SK-N-SH treated with all-trans-retinoic acid at 6 μM for 48 hours (cell line): ENCODE measurements around the gene CTNNA3.

Experiments
- ATAC-seq: fragments of 200-7000 bp; cut with Tn5 transposase; 3 replicates; pipeline ENCODE4 v1.9.1; 2020; ENCODE audit warnings: mild to moderate bottlenecking, moderate library complexity
- ARNTL ChIP-seq: fragments of 450-650 bp; formaldehyde crosslinking; IDR thresholded peaks from 2 replicates; pipeline ENCODE4 v1.5.0; 2020; ENCODE audit warnings: low read depth, mild to moderate bottlenecking, moderate library complexity, borderline replicate concordance
- BACH2 ChIP-seq: fragments of 250-450 bp; sonication (Bioruptor Pico); IDR thresholded peaks from 2 replicates; pipeline ENCODE4 v1.9.0; 2021; ENCODE audit warnings: mild to moderate bottlenecking, borderline replicate concordance
- ESRRG ChIP-seq: fragments of 250-450 bp; sonication (Bioruptor Pico); IDR thresholded peaks from 2 replicates; pipeline ENCODE4 v1.6.1; 2021; ENCODE audit warnings: mild to moderate bottlenecking
- GLIS3 ChIP-seq: fragments of 250-450 bp; sonication (Bioruptor Pico); IDR thresholded peaks from 2 replicates; pipeline ENCODE4 v1.5.0; 2020; ENCODE audit warnings: mild to moderate bottlenecking, moderate library complexity
- ISL1 ChIP-seq: fragments of 250-450 bp; sonication (Bioruptor Pico); IDR thresholded peaks from 2 replicates; pipeline ENCODE4 v2.1.2; 2022; ENCODE audit warnings: mild to moderate bottlenecking, moderate library complexity
- OSR1 ChIP-seq: fragments of 250-450 bp; sonication (Bioruptor Pico); IDR thresholded peaks from 2 replicates; pipeline ENCODE4 v1.8.0; 2022; ENCODE audit warnings: moderate library complexity, mild to moderate bottlenecking, inconsistent platforms
- PPARA ChIP-seq: fragments of 250-450 bp; sonication (Bioruptor Pico); IDR thresholded peaks from 2 replicates; pipeline ENCODE4 v1.5.0; 2020; ENCODE audit warnings: mild to moderate bottlenecking, borderline replicate concordance
- RARB ChIP-seq: fragments of 250-450 bp; sonication (Bioruptor Pico); IDR thresholded peaks from 2 replicates; pipeline ENCODE4 v1.8.0; 2021; ENCODE audit warnings: mild to moderate bottlenecking, moderate library complexity
- SNAI2 ChIP-seq: fragments of 250-450 bp; sonication (Bioruptor Pico); IDR thresholded peaks from 2 replicates; pipeline ENCODE4 v1.5.0; 2020; ENCODE audit warnings: mild to moderate bottlenecking, moderate library complexity
- TCF4 ChIP-seq: fragments of 250-450 bp; sonication (Bioruptor Pico); IDR thresholded peaks from 2 replicates; pipeline ENCODE4 v1.8.0; 2021; ENCODE audit warnings: mild to moderate bottlenecking, moderate library complexity, borderline replicate concordance
- ZC3H10 ChIP-seq: fragments of 250-450 bp; sonication (Bioruptor Pico); IDR thresholded peaks from 2 replicates; pipeline ENCODE4 v1.5.1; 2021; ENCODE audit warnings: mild to moderate bottlenecking, moderate library complexity
- ZFP3 ChIP-seq: fragments of 250-450 bp; sonication (Bioruptor Pico); IDR thresholded peaks from 2 replicates; pipeline ENCODE4 v1.5.0; 2020; ENCODE audit warnings: mild to moderate bottlenecking, moderate library complexity
- ZFP30 ChIP-seq: fragments of 450-650 bp; formaldehyde crosslinking; IDR thresholded peaks from 2 replicates; pipeline ENCODE4 v1.5.0; 2022; ENCODE audit warnings: mild to moderate bottlenecking, moderate library complexity
- ZNF565 ChIP-seq: fragments of 450-650 bp; formaldehyde crosslinking; conservative IDR thresholded peaks from 2 replicates; pipeline ENCODE4 v1.5.0; 2020; ENCODE audit warnings: low read depth, mild to moderate bottlenecking, moderate library complexity
- ZNF70 ChIP-seq: fragments of 450-650 bp; formaldehyde crosslinking; IDR thresholded peaks from 2 replicates; pipeline ENCODE4 v1.5.0; 2020; ENCODE audit warnings: mild to moderate bottlenecking, moderate library complexity
- ZNF8 ChIP-seq: fragments of 450-650 bp; formaldehyde crosslinking; IDR thresholded peaks from 2 replicates; pipeline ENCODE4 v1.5.0; 2020; ENCODE audit warnings: mild to moderate bottlenecking, moderate library complexity
- TF ChIP-seq, protein P1 (sequence below): fragments of 250-450 bp; sonication (Bioruptor Pico); IDR thresholded peaks from 2 replicates; pipeline ENCODE4 v1.5.1; 2020; ENCODE audit warnings: low read depth, mild to moderate bottlenecking, moderate library complexity
- TF ChIP-seq, protein P2 (sequence below): fragments of 250-450 bp; sonication (Bioruptor Pico); IDR thresholded peaks from 2 replicates; pipeline ENCODE4 v1.5.1; 2021; ENCODE audit warnings: mild to moderate bottlenecking, moderate library complexity
- TF ChIP-seq, protein P3 (sequence below): fragments of 250-450 bp; sonication (Bioruptor Pico); IDR thresholded peaks from 2 replicates; pipeline ENCODE4 v1.5.0; 2020; ENCODE audit warnings: mild to moderate bottlenecking, moderate library complexity
- TF ChIP-seq, protein P4 (sequence below): fragments of 250-450 bp; sonication (Bioruptor Pico); IDR thresholded peaks from 2 replicates; pipeline ENCODE4 v1.8.0; 2021; ENCODE audit warnings: low read depth, mild to moderate bottlenecking, moderate library complexity, borderline replicate concordance
- TF ChIP-seq, protein P5 (sequence below): fragments of 250-450 bp; sonication (Bioruptor Pico); IDR thresholded peaks from 2 replicates; pipeline ENCODE4 v1.8.0; 2020; ENCODE audit warnings: mild to moderate bottlenecking, moderate library complexity, borderline replicate concordance

CTNNA3 gene

DNA sequence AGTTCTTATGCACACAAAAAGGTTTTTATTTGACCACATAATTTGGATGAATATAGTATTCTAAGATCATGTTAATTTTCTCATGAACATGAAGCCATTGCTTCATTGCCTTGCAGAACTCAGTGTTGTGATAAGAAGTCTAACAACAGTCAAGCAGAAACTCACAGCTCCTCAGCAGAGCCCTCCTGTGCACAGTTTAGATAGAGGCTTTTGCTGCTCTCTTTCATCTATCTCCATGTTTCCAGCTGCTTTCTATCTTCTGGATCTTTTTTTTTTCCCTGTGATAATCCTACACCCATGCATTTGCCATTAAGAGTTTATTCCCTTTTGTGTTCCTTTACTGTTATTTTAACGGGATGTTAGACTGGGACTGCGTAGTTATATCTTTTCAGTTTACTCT, 1327.8 kb downstream of the CTNNA3 start:
- TF ChIP-seq ZFP30 (CRISPR knock-in tag), result no peak
- no peak for TF ChIP-seq SNAI2 (CRISPR knock-in tag)
- TF ChIP-seq TCF4, result no peak
- no peak for TF ChIP-seq PPARA (CRISPR knock-in tag)
- no peak for TF ChIP-seq ZNF70 (CRISPR knock-in tag)
- no peak for TF ChIP-seq OSR1 (CRISPR knock-in tag)
- no peak for TF ChIP-seq ZNF565 (CRISPR knock-in tag)
- no peak for TF ChIP-seq ZC3H10 (CRISPR knock-in tag)
- TF ChIP-seq, protein P1, sequence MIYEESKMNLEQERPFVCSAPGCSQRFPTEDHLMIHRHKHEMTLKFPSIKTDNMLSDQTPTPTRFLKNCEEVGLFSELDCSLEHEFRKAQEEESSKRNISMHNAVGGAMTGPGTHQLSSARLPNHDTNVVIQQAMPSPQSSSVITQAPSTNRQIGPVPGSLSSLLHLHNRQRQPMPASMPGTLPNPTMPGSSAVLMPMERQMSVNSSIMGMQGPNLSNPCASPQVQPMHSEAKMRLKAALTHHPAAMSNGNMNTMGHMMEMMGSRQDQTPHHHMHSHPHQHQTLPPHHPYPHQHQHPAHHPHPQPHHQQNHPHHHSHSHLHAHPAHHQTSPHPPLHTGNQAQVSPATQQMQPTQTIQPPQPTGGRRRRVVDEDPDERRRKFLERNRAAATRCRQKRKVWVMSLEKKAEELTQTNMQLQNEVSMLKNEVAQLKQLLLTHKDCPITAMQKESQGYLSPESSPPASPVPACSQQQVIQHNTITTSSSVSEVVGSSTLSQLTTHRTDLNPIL (CRISPR knock-in tag), result no peak
- no peak for TF ChIP-seq RARB (CRISPR knock-in tag)
- TF ChIP-seq BACH2 (CRISPR knock-in tag), result no peak
- no peak for TF ChIP-seq ESRRG (CRISPR knock-in tag)
- TF ChIP-seq ZNF8 (CRISPR knock-in tag), result no peak
- TF ChIP-seq, protein P2, sequence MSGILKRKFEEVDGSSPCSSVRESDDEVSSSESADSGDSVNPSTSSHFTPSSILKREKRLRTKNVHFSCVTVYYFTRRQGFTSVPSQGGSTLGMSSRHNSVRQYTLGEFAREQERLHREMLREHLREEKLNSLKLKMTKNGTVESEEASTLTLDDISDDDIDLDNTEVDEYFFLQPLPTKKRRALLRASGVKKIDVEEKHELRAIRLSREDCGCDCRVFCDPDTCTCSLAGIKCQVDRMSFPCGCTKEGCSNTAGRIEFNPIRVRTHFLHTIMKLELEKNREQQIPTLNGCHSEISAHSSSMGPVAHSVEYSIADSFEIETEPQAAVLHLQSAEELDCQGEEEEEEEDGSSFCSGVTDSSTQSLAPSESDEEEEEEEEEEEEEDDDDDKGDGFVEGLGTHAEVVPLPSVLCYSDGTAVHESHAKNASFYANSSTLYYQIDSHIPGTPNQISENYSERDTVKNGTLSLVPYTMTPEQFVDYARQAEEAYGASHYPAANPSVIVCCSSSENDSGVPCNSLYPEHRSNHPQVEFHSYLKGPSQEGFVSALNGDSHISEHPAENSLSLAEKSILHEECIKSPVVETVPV (CRISPR knock-in tag), result no peak
- TF ChIP-seq ISL1 (CRISPR knock-in tag), result no peak
- TF ChIP-seq ZFP3, result no peak
- no peak for ATAC-seq

DNA sequence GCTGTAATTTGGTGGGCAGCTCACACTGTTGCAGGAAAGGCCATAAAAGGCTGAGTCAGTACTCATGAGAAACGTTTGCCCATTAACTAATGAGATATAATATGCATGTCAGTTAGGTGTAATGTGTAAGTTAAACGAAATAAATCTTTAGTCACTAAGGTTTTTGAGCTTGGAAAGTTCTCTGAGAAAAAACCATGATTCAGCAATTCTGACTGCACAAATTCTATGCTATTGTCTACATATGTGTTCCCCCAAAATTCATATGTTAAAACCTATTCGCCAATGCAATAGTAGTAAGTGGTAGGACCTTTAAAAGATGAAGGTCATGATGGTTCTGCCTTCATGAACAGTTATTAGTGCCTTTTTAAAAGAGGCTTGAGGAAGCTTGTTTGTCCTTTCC, 1329.8 kb downstream of the CTNNA3 start:
- ATAC-seq, result no peak
- TF ChIP-seq ZNF8 (CRISPR knock-in tag), result no peak
- no peak for TF ChIP-seq ISL1 (CRISPR knock-in tag)
- no peak for TF ChIP-seq BACH2 (CRISPR knock-in tag)
- TF ChIP-seq TCF4, result no peak
- TF ChIP-seq, protein P3, sequence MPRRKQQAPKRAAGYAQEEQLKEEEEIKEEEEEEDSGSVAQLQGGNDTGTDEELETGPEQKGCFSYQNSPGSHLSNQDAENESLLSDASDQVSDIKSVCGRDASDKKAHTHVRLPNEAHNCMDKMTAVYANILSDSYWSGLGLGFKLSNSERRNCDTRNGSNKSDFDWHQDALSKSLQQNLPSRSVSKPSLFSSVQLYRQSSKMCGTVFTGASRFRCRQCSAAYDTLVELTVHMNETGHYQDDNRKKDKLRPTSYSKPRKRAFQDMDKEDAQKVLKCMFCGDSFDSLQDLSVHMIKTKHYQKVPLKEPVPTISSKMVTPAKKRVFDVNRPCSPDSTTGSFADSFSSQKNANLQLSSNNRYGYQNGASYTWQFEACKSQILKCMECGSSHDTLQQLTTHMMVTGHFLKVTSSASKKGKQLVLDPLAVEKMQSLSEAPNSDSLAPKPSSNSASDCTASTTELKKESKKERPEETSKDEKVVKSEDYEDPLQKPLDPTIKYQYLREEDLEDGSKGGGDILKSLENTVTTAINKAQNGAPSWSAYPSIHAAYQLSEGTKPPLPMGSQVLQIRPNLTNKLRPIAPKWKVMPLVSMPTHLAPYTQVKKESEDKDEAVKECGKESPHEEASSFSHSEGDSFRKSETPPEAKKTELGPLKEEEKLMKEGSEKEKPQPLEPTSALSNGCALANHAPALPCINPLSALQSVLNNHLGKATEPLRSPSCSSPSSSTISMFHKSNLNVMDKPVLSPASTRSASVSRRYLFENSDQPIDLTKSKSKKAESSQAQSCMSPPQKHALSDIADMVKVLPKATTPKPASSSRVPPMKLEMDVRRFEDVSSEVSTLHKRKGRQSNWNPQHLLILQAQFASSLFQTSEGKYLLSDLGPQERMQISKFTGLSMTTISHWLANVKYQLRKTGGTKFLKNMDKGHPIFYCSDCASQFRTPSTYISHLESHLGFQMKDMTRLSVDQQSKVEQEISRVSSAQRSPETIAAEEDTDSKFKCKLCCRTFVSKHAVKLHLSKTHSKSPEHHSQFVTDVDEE (CRISPR knock-in tag), result no peak
- TF ChIP-seq, protein P4, sequence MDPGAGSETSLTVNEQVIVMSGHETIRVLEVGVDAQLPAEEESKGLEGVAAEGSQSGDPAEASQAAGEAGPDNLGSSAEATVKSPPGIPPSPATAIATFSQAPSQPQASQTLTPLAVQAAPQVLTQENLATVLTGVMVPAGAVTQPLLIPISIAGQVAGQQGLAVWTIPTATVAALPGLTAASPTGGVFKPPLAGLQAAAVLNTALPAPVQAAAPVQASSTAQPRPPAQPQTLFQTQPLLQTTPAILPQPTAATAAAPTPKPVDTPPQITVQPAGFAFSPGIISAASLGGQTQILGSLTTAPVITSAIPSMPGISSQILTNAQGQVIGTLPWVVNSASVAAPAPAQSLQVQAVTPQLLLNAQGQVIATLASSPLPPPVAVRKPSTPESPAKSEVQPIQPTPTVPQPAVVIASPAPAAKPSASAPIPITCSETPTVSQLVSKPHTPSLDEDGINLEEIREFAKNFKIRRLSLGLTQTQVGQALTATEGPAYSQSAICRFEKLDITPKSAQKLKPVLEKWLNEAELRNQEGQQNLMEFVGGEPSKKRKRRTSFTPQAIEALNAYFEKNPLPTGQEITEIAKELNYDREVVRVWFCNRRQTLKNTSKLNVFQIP (CRISPR knock-in tag), result no peak
- no peak for TF ChIP-seq ZNF70 (CRISPR knock-in tag)
- no peak for TF ChIP-seq ZC3H10 (CRISPR knock-in tag)
- TF ChIP-seq, protein P1 (CRISPR knock-in tag), result no peak
- TF ChIP-seq ZNF565 (CRISPR knock-in tag), result no peak
- TF ChIP-seq GLIS3, result no peak
- no peak for TF ChIP-seq ARNTL (CRISPR knock-in tag)
- TF ChIP-seq ZFP30 (CRISPR knock-in tag), result no peak

DNA sequence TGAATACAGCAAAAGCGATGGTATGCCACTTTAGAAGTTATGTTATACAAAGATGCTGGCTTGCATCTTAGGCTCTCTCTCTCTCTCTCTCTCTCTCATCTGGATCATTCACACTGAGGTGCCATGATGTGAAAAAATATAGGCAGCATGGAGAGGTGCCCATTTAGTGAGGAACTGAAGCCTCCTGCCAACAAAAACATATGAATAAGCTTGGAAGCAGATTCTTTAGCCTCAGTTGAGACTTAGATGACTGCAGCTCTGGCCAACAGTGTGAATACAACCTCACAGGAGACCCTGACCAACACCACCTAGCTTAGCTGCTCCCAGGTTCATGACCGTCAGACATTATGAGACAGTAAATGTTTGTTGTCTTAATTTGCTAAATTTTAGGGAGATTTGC, 1330.3 kb downstream of the CTNNA3 start:
- TF ChIP-seq ZFP3 (no peak), GLIS3 (no peak)
- TF ChIP-seq, protein P5, sequence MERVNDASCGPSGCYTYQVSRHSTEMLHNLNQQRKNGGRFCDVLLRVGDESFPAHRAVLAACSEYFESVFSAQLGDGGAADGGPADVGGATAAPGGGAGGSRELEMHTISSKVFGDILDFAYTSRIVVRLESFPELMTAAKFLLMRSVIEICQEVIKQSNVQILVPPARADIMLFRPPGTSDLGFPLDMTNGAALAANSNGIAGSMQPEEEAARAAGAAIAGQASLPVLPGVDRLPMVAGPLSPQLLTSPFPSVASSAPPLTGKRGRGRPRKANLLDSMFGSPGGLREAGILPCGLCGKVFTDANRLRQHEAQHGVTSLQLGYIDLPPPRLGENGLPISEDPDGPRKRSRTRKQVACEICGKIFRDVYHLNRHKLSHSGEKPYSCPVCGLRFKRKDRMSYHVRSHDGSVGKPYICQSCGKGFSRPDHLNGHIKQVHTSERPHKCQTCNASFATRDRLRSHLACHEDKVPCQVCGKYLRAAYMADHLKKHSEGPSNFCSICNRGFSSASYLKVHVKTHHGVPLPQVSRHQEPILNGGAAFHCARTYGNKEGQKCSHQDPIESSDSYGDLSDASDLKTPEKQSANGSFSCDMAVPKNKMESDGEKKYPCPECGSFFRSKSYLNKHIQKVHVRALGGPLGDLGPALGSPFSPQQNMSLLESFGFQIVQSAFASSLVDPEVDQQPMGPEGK (CRISPR knock-in tag), result no peak
- TF ChIP-seq, protein P3 (CRISPR knock-in tag), result no peak
- no peak for ATAC-seq
